PC-9 (cell line): ENCODE data around the gene CACHD1. TPM values are rescaled to one million over a fixed set of nuclear protein-coding genes. Genes with fewer than 3 reads are reported as not detected.

Source experiments
- BruUV-seq: library from RNA; stranded (reverse); fragments of 400-500 nt; replicated peaks from 2 replicates; lab custom pipeline; 2021; lab: Mats Ljungman, UMichigan
- CTCF ChIA-PET: fragments of 300-600 bp; sonication (Branson Sonifier 250); formaldehyde crosslinking; loops from one replicate; lab custom pipeline; 2022; ENCODE audit warnings: antibody characterized with exemption; lab: Charles Lee
- POLR2A ChIA-PET: fragments of 300-600 bp; sonication (Branson Sonifier 250); formaldehyde crosslinking; loops from one replicate; lab custom pipeline; 2022; ENCODE audit warnings: antibody characterized with exemption; ENCODE audit not compliant: unreplicated experiment; lab: Charles Lee
- DNase-seq, 2 experiments: peaks; one replicate each; pipeline versions ENCODE4 v3.0.0 to v3.0.0-alpha.2; 2015 to 2022; ENCODE audit warnings: mixed read lengths in 1 of 2
- H2AFZ ChIP-seq: fragments of 200-600 bp; sonication (generic); 2 replicates; pipeline ENCODE4 v1.8.1; 2017; ENCODE audit warnings: antibody characterized with exemption
- H3F3A ChIP-seq: fragments of 200-600 bp; sonication (generic); 2 replicates; pipeline ENCODE4 v1.8.1; 2017; ENCODE audit warnings: antibody characterized with exemption, mild to moderate bottlenecking, low read depth; ENCODE audit not compliant: insufficient read depth
- H3K27ac ChIP-seq: fragments of 200-600 bp; sonication (generic); 2 replicates; pipeline ENCODE4 v1.6.1; 2016; ENCODE audit warnings: mixed run types
- H3K27me3 ChIP-seq: fragments of 200-600 bp; sonication (generic); 2 replicates; pipeline ENCODE4 v1.6.1; 2016; ENCODE audit warnings: low read depth, mixed run types; ENCODE audit not compliant: insufficient read depth
- H3K36me3 ChIP-seq: fragments of 200-600 bp; sonication (generic); 2 replicates; pipeline ENCODE4 v1.6.1; 2016; ENCODE audit warnings: low read depth, mixed run types
- H3K4me1 ChIP-seq: fragments of 200-600 bp; sonication (generic); replicated peaks from 2 replicates; pipeline ENCODE4 v1.6.1; 2016; ENCODE audit warnings: mixed run types; ENCODE audit not compliant: insufficient read depth
- H3K4me2 ChIP-seq: fragments of 200-600 bp; sonication (generic); 2 replicates; pipeline ENCODE4 v1.6.1; 2017; ENCODE audit warnings: mixed run types
- H3K4me3 ChIP-seq: fragments of 200-600 bp; sonication (generic); 2 replicates; pipeline ENCODE4 v1.6.1; 2016; ENCODE audit warnings: mixed run types
- H3K79me2 ChIP-seq: fragments of 200-600 bp; sonication (generic); 2 replicates; pipeline ENCODE4 v1.6.1; 2017; ENCODE audit warnings: low read depth, mixed run types
- H3K9me2 ChIP-seq: fragments of 200-600 bp; sonication (generic); 2 replicates; pipeline ENCODE4 v1.8.1; 2017; ENCODE audit warnings: mild to moderate bottlenecking; ENCODE audit not compliant: insufficient read depth
- H3K9me3 ChIP-seq: fragments of 200-600 bp; sonication (generic); 2 replicates; pipeline ENCODE4 v1.8.1; 2016; ENCODE audit warnings: low read depth; ENCODE audit not compliant: insufficient read depth
- H4K20me1 ChIP-seq: fragments of 200-600 bp; sonication (generic); 2 replicates; pipeline ENCODE4 v1.8.1; 2017; ENCODE audit not compliant: insufficient read depth
- EZH2 ChIP-seq: fragments of 200-600 bp; sonication (generic); IDR thresholded peaks from 2 replicates; pipeline ENCODE4 v1.8.0; 2017; ENCODE audit warnings: antibody characterized with exemption, low read depth
- intact Hi-C: fragments of 100-400 bp; cut with micrococcal nuclease; formaldehyde crosslinking; loops from one replicate; pipeline ENCODE4 v1.10.0; 2022; ENCODE audit not compliant: unreplicated experiment
- total RNA-seq: library from RNA; stranded (reverse); gene quantifications from 2 replicates; pipeline ENCODE4 v1.2.3, GENCODE V29; 2021
- TF ChIP-seq, protein P1 (sequence below): fragments of 200-600 bp; sonication (generic); conservative IDR thresholded peaks from 2 replicates; pipeline ENCODE4 v1.6.1; 2017; ENCODE audit warnings: mixed run types, antibody characterized with exemption, mild to moderate bottlenecking, moderate library complexity

CACHD1 gene
- total RNA-seq, 1 experiment from 2014 or later = 3.1 TPM

- POLR2A ChIA-PET = no interaction called here
- Histone ChIP-seq H3K4me1 (no peaks in the 10 kb centered on the region), H3K79me2 (no peaks in the 10 kb centered on the region), H3K9me2 (no peaks in the 10 kb centered on the region), H3K27me3 (no peaks in the 10 kb centered on the region), H3K9me3 (no peaks in the 10 kb centered on the region), H4K20me1 (no peaks in the 10 kb centered on the region), H2AFZ (no peak overlapping the region), H3F3A (no peaks in the 10 kb centered on the region), H3K4me3 (no peak overlapping the region), H3K36me3 (no peaks in the 10 kb centered on the region), H3K27ac (no peak overlapping the region), H3K4me2 (no peak overlapping the region)
- no peak for DNase-seq
- intact Hi-C loops = no loop called here
- CTCF ChIA-PET = no interaction called here
- TF ChIP-seq, protein P1, sequence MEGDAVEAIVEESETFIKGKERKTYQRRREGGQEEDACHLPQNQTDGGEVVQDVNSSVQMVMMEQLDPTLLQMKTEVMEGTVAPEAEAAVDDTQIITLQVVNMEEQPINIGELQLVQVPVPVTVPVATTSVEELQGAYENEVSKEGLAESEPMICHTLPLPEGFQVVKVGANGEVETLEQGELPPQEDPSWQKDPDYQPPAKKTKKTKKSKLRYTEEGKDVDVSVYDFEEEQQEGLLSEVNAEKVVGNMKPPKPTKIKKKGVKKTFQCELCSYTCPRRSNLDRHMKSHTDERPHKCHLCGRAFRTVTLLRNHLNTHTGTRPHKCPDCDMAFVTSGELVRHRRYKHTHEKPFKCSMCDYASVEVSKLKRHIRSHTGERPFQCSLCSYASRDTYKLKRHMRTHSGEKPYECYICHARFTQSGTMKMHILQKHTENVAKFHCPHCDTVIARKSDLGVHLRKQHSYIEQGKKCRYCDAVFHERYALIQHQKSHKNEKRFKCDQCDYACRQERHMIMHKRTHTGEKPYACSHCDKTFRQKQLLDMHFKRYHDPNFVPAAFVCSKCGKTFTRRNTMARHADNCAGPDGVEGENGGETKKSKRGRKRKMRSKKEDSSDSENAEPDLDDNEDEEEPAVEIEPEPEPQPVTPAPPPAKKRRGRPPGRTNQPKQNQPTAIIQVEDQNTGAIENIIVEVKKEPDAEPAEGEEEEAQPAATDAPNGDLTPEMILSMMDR = no peak
- TF ChIP-seq EZH2 = no peak
- no TSS peak for BruUV-seq
Measured at GRCh38 chr1:64653466-64653865, 183.5 kb downstream of the CACHD1 start.

DNA sequence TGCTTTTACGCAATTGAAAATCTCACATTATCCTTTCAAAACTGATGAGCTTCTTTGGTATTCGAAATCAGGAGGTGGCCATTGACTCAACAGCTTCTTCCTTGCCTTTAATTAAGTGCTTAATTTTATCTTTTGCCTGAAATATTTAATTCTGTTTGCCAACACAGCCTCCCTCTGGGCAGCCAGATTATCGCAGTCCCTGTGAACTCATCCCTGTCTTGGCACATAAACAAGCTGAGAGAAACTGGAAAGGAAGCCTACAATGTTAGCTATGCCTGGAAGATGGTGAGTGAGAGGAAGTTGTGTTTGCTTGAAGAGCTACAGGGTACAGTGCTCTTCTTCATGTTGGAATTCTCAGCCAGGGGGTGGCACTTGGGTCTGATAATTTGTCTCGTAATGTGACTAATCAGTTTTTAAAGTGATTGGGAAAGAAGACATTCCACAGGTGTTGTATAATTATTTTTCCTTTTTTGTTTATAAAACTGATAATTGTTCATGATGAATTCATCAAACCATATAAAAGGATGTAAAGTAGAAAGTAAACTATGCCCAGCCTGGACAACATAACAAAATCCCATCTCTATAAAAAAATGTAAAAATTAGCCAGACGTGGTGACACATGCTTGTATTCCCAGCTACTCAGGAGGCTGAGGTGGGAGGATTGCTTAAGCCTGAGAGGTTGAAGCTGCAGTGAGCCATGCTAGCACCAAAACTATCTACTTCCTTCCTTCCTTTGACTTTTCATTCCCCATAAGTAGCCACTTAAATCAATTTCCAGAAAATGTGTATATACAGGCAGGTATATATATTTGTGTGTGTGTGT is 184.8 kb downstream of the CACHD1 start:
- Histone ChIP-seq H3K4me1 (no peaks in the 10 kb centered on the region), H4K20me1 (no peaks in the 10 kb centered on the region), H3K79me2 (no peaks in the 10 kb centered on the region), H3K27me3 (no peaks in the 10 kb centered on the region), H3K9me3 (no peaks in the 10 kb centered on the region), H3K36me3 (no peaks in the 10 kb centered on the region), H3K4me3 (no peak overlapping the region), H3F3A (no peaks in the 10 kb centered on the region), H2AFZ (no peak overlapping the region), H3K27ac (no peak overlapping the region), H3K9me2 (no peaks in the 10 kb centered on the region), H3K4me2 (no peak overlapping the region)
- no TSS peak for BruUV-seq
- POLR2A ChIA-PET = no interaction called here
- CTCF ChIA-PET = no interaction called here
- DNase-seq = no peak
- intact Hi-C loops = no loop called here
- no peak for TF ChIP-seq EZH2
- TF ChIP-seq, protein P1 = no peak

GRCh38 chr1:64655861-64656260 is 185.9 kb downstream of the CACHD1 start:
- H3K4me1 ChIP-seq = no peaks in the 10 kb centered on the region
- no TSS peak for BruUV-seq
- H3F3A ChIP-seq = no peaks in the 10 kb centered on the region
- H3K9me3 ChIP-seq = no peaks in the 10 kb centered on the region
- no peak overlapping the region for H3K27ac ChIP-seq
- no peaks in the 10 kb centered on the region for H3K9me2 ChIP-seq
- no peak overlapping the region for H3K4me3 ChIP-seq
- ChIA-PET CTCF (no interaction called here), POLR2A (no interaction called here)
- H2AFZ ChIP-seq = no peak overlapping the region
- TF ChIP-seq EZH2 = no peak
- TF ChIP-seq, protein P1 = no peak
- no peak for DNase-seq
- no peak overlapping the region for H3K4me2 ChIP-seq
- H3K36me3 ChIP-seq = no peaks in the 10 kb centered on the region
- no peaks in the 10 kb centered on the region for H3K27me3 ChIP-seq
- H3K79me2 ChIP-seq = no peaks in the 10 kb centered on the region
- intact Hi-C loops = no loop called here
- no peaks in the 10 kb centered on the region for H4K20me1 ChIP-seq
